Parathyroid adenoma (tissue), 2 donors: ENCODE results near the gene RPH3AL.

Experiments used
- H2AFZ ChIP-seq: fragments of 300-600 bp; sonication (generic); one replicate; pipeline ENCODE4 v1.7.0; 2017; ENCODE audit warnings: antibody characterized with exemption, mild to moderate bottlenecking
- H3K27ac ChIP-seq: fragments of 300-600 bp; sonication (generic); one replicate; pipeline ENCODE4 v1.7.0; 2017
- H3K27me3 ChIP-seq: fragments of 300-600 bp; sonication (generic); one replicate; pipeline ENCODE4 v1.7.0; 2017; ENCODE audit warnings: low read length; ENCODE audit not compliant: control insufficient read depth, insufficient read depth
- H3K36me3 ChIP-seq: fragments of 300-600 bp; sonication (generic); one replicate; pipeline ENCODE4 v1.7.0; 2017; ENCODE audit warnings: low read length; ENCODE audit not compliant: control insufficient read depth, insufficient read depth
- H3K4me1 ChIP-seq: fragments of 300-600 bp; sonication (generic); one replicate; pipeline ENCODE4 v1.7.0; 2017; ENCODE audit warnings: control low read depth
- H3K4me2 ChIP-seq: fragments of 300-600 bp; sonication (generic); one replicate; pipeline ENCODE4 v1.7.0; 2017; ENCODE audit warnings: low read length
- H3K4me3 ChIP-seq: fragments of 300-600 bp; sonication (generic); one replicate; pipeline ENCODE4 v1.7.0; 2017; ENCODE audit warnings: low read depth, low read length
- H3K79me2 ChIP-seq: fragments of 300-600 bp; sonication (generic); one replicate; pipeline ENCODE4 v1.7.0; 2017; ENCODE audit warnings: control low read depth
- H3K9ac ChIP-seq: fragments of 300-600 bp; sonication (generic); one replicate; pipeline ENCODE4 v1.7.0; 2017; ENCODE audit warnings: mild to moderate bottlenecking
- H3K9me3 ChIP-seq: fragments of 300-600 bp; sonication (generic); one replicate; pipeline ENCODE4 v1.7.0; 2017; ENCODE audit warnings: low read length; ENCODE audit not compliant: control insufficient read depth
- CTCF ChIP-seq: fragments of 300-600 bp; sonication (generic); IDR thresholded peaks from one replicate; pipeline ENCODE4 v1.7.0; 2017; ENCODE audit warnings: antibody characterized with exemption, mild to moderate bottlenecking
- donor health status: primary hyperparathyroidism.

RPH3AL gene

DNA sequence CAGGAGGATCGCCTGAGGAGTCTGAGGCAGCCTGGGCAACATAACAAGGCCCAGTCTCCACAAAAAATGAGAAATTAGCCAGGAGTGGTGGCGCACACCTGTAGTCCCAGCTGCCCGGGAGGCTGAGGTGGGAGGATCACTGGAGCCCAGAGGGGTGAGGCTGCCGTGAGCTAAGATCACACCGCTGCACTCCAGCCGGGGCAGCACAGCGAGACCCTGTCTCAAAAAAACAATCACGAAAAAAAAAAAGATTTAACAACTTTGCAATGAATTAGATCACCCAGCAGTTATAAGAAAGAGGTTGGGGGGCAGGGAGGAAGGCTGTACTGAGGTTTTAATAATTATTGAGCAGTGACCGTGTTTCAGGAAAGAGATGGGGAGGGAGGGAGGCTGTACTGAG lies 49.4 kb downstream of the RPH3AL start:
- Histone ChIP-seq H3K79me2 (no peaks in the 10 kb centered on the region), H3K27me3 (no peaks in the 10 kb centered on the region), H3K4me1 (no peaks in the 10 kb centered on the region), H3K27ac (no peak overlapping the region), H3K4me3 (no peak overlapping the region), H3K9me3 (no peaks in the 10 kb centered on the region), H2AFZ (no peak overlapping the region), H3K9ac (no peak overlapping the region), H3K4me2 (no peak overlapping the region), H3K36me3 (no peaks in the 10 kb centered on the region)
- TF ChIP-seq CTCF = no peak

DNA sequence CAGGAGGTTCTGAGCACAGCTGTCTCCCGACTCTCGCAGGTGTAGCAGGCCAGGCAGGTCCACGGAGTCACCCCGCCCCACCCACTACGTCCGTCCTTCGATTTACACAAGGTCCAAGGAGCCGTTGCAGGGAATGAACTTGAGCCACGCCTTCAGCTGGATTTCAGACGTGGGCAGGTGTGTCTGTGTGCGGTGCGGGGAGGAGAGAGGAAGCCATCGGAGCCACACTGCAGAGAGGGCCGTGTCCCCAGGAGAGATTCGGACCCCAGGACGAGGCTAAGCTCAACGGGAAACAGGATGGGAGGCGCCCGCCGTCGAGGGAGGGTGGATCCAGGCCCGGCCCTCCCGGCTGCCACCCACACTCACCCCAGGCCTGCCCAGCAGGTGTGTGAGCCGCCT lies 50.3 kb downstream of the RPH3AL start:
- Histone ChIP-seq H3K79me2 (no peaks in the 10 kb centered on the region), H3K4me2 (no peak overlapping the region), H3K27me3 (no peaks in the 10 kb centered on the region), H3K9ac (no peak overlapping the region), H3K36me3 (no peaks in the 10 kb centered on the region), H3K4me1 (no peaks in the 10 kb centered on the region), H2AFZ (no peak overlapping the region), H3K4me3 (no peak overlapping the region), H3K9me3 (no peaks in the 10 kb centered on the region), H3K27ac (peak overlapping the region; percentile 47)
- TF ChIP-seq CTCF = no peak

DNA sequence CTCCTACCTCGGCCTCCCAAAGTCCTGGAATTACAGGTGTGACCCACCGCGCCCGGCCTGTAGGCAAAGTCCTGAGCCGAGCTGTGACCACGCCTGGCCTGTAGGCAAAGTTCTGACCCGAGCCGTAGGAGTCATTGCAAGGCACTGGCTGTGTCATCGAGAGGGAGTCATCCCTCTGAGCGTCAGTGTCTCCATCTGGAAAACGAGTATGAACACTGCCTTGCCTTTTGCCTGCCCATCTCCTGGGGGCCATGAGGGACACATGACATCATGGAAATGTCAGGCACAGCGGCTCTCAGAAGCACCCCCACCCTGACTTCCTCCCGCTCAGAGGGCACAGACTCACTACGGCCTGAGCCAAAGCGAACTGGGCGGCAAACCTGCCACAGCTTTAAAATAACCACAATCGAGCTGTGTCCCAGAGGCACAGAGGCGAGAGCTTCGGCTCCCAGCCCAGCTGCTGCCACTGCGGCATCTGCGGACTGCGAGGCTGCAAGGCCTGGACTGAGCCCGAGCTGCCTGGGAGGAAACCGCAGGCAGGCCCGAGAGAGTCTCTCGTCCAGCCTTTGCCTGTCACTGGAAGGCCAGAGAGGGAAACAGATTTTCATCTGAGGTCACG lies 50.8 kb downstream of the RPH3AL start:
- Histone ChIP-seq H2AFZ (no peak overlapping the region), H3K9ac (no peak overlapping the region), H3K9me3 (no peaks in the 10 kb centered on the region), H3K4me2 (no peak overlapping the region), H3K27ac (peak overlapping the region; percentile 47), H3K4me1 (no peaks in the 10 kb centered on the region), H3K27me3 (no peaks in the 10 kb centered on the region), H3K36me3 (no peaks in the 10 kb centered on the region), H3K79me2 (no peaks in the 10 kb centered on the region), H3K4me3 (no peak overlapping the region)
- no peak for TF ChIP-seq CTCF

DNA sequence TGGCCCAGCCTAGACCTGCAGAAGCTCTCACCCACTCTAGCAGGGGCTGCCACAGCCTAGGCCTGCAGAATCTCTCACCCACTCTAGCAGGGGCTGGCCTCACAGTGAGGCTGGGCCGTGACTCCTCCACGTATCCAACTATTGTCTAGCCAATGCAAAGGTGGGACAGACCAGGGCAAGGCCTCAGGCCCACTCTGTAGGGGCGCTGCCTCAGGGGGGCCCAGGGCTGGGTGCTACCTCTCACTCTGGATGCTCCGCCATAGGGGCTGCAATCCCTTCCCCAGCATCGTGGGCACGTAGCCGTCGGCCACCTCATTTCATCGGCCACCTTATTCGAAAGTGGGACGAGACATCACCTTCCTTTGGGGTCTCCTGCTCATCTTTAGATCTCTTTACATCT lies 51.7 kb downstream of the RPH3AL start:
- Histone ChIP-seq H2AFZ (no peak overlapping the region), H3K4me1 (no peaks in the 10 kb centered on the region), H3K9ac (no peak overlapping the region), H3K79me2 (no peaks in the 10 kb centered on the region), H3K4me2 (no peak overlapping the region), H3K4me3 (no peak overlapping the region), H3K9me3 (no peaks in the 10 kb centered on the region), H3K27ac (no peak overlapping the region), H3K27me3 (no peaks in the 10 kb centered on the region), H3K36me3 (no peaks in the 10 kb centered on the region)
- no peak for TF ChIP-seq CTCF

DNA sequence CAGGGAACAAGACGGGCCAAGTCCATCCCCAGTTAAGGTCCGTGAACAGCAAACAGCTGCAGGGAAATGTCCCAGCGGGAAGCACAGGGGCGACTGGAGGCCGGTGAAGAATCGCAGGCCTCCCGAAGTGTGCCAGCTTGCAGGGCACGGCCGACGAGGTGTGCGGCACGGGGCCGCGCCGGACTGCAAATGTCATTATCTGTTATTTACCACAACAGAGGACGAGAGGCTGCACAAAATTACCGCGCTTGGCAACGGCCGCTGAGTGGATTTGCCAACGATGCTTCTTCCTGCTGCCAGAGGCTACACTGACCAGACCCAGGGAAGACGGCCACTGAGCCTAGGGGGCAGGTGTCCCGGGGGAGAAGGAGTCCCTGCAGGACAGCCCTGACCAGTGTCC lies 53.1 kb downstream of the RPH3AL start:
- Histone ChIP-seq H3K79me2 (no peaks in the 10 kb centered on the region), H2AFZ (no peak overlapping the region), H3K9ac (no peak overlapping the region), H3K36me3 (no peaks in the 10 kb centered on the region), H3K4me3 (no peak overlapping the region), H3K4me2 (no peak overlapping the region), H3K4me1 (no peaks in the 10 kb centered on the region), H3K27ac (no peak overlapping the region), H3K9me3 (no peaks in the 10 kb centered on the region), H3K27me3 (no peaks in the 10 kb centered on the region)
- no peak for TF ChIP-seq CTCF
